ENCODE data around the gene SELENOF.
"Not testable (repeated sequence)": the region's sequence is repeated elsewhere in the genome, so short reads cannot be mapped to it uniquely, and the experiment has no call there.

The SELENOF gene

GRCh38 chr1:86856196-86856595 lies 57.7 kb downstream of the SELENOF start:
- DNase-seq (ENCODE audit: low read depth), result no peak

GRCh38 chr1:86854352-86854751 lies 59.6 kb downstream of the SELENOF start:
- no peak for DNase-seq (ENCODE audit: low read depth)

GRCh38 chr1:86852782-86853408 lies 61.0 kb downstream of the SELENOF start:
- no peak for DNase-seq (ENCODE audit: low read depth)

- no peak for DNase-seq (ENCODE audit: low read depth)
These were observed 61.6 kb downstream of the SELENOF start for GRCh38 chr1:86852289-86852688.

GRCh38 chr1:86849756-86850155 lies 64.2 kb downstream of the SELENOF start:
- DNase-seq (ENCODE audit: low read depth), result no peak

- no peak for DNase-seq (ENCODE audit: low read depth)
These were observed 65.3 kb downstream of the SELENOF start for GRCh38 chr1:86848654-86849053.

- no peak for DNase-seq (ENCODE audit: low read depth)
These were observed 67.7 kb downstream of the SELENOF start for GRCh38 chr1:86846164-86846647.

GRCh38 chr1:86845514-86845913 lies 68.4 kb downstream of the SELENOF start:
- DNase-seq (ENCODE audit: low read depth), result no peak

- no peak for DNase-seq (ENCODE audit: low read depth)
These were observed 72.8 kb downstream of the SELENOF start for GRCh38 chr1:86841116-86841515.

- peak; percentile 15 for DNase-seq (ENCODE audit: low read depth)
These were observed 80.3 kb downstream of the SELENOF start for GRCh38 chr1:86833461-86834215.

GRCh38 chr1:86832433-86832832 lies 81.5 kb downstream of the SELENOF start:
- no peak for DNase-seq (ENCODE audit: low read depth)

GRCh38 chr1:86829321-86829720 lies 84.6 kb downstream of the SELENOF start:
- DNase-seq (ENCODE audit: low read depth), result no peak

GRCh38 chr1:86828024-86828423 lies 85.9 kb downstream of the SELENOF start:
- no peak for DNase-seq (ENCODE audit: low read depth)

- no peak for DNase-seq (ENCODE audit: low read depth)
These were observed 87.1 kb downstream of the SELENOF start for GRCh38 chr1:86826856-86827255.

- no peak for DNase-seq (ENCODE audit: low read depth)
These were observed 88.6 kb downstream of the SELENOF start for GRCh38 chr1:86825319-86825718.

GRCh38 chr1:86823821-86824500 lies 90.0 kb downstream of the SELENOF start:
- DNase-seq (ENCODE audit: low read depth), result no peak

- no peak for DNase-seq (ENCODE audit: low read depth)
These were observed 90.5 kb downstream of the SELENOF start for GRCh38 chr1:86823386-86823785.

- no peak for DNase-seq (ENCODE audit: low read depth)
These were observed 91.5 kb downstream of the SELENOF start for GRCh38 chr1:86822459-86822858.

GRCh38 chr1:86821956-86822355 lies 92.0 kb downstream of the SELENOF start:
- no peak for DNase-seq (ENCODE audit: low read depth)

GRCh38 chr1:86819970-86820369 lies 94.0 kb downstream of the SELENOF start:
- not testable (repeated sequence) for DNase-seq (ENCODE audit: low read depth)

- DNase-seq (ENCODE audit: low read depth), result not testable (repeated sequence)
These were observed 96.6 kb downstream of the SELENOF start for GRCh38 chr1:86817246-86817826.

GRCh38 chr1:86814118-86814517 lies 99.8 kb downstream of the SELENOF start:
- DNase-seq (ENCODE audit: low read depth), result not testable (repeated sequence)
